ENCODE measurements around the gene KLF6.

Gene KLF6

GRCh38 chr10:3831608-3832007, 46.6 kb upstream of the KLF6 start:
- H3K4ac ChIP-seq (ENCODE audit: low read depth in 1 of 2, low read length in 2 of 2): no peak overlapping the region
- H2AFZ ChIP-seq (ENCODE audit: low read depth, low read length): no peak overlapping the region
- no peak overlapping the region for H3K4me2 ChIP-seq (ENCODE audit: low read length, poor library complexity, severe bottlenecking)
- no peak overlapping the region for H4K91ac ChIP-seq (ENCODE audit: low read length)
- no peak for DNase-seq
- no peak overlapping the region for H2BK15ac ChIP-seq (ENCODE audit: low read depth, poor library complexity, severe bottlenecking)
- no peaks in the 10 kb centered on the region for H3K36me3 ChIP-seq (ENCODE audit: control insufficient read depth in 1 of 2, insufficient read depth in 2 of 2, low read depth in 1 of 2, low read length in 2 of 2)
- no peak overlapping the region for H2BK12ac ChIP-seq (ENCODE audit: low read length in 2 of 2)
- no peak overlapping the region for H4K8ac ChIP-seq (ENCODE audit: low read length)
- H3K27ac ChIP-seq (ENCODE audit: low read length, poor library complexity, severe bottlenecking): no peak overlapping the region
- no peak overlapping the region for H3K23ac ChIP-seq (ENCODE audit: low read length in 2 of 2)
- H3K4me1 ChIP-seq (ENCODE audit: control insufficient read depth, insufficient read depth, low read depth, low read length): peaks cover 17% of the 10 kb centered on the region
- H3K9me3 ChIP-seq (ENCODE audit: control insufficient read depth, low read length): no peaks in the 10 kb centered on the region
- H2AK5ac ChIP-seq (ENCODE audit: low read length, severe bottlenecking): no peak overlapping the region
- no peak overlapping the region for H2BK5ac ChIP-seq (ENCODE audit: low read depth, low read length, poor library complexity, severe bottlenecking)
- H3K27me3 ChIP-seq (ENCODE audit: control insufficient read depth in 1 of 2, insufficient read depth in 1 of 2, low read length in 2 of 2): no peaks in the 10 kb centered on the region
- no peak overlapping the region for H2BK120ac ChIP-seq (ENCODE audit: low read depth, low read length)
- 91% methylated on average over 3 of the region's 4 CpGs for WGBS
- no peak overlapping the region for H3K4me3 ChIP-seq (ENCODE audit: insufficient read depth in 1 of 2, low read depth in 1 of 2, low read length in 2 of 2)
- H3K9ac ChIP-seq (ENCODE audit: low read length): peak overlapping the region; percentile 37
- H3K18ac ChIP-seq (ENCODE audit: low read depth in 1 of 2, low read length in 2 of 2): no peak overlapping the region
- peaks cover 2% of the 10 kb centered on the region for H3K79me1 ChIP-seq (replicated peaks; ENCODE audit: low read length, poor library complexity, severe bottlenecking)
- H3K14ac ChIP-seq (ENCODE audit: low read length in 2 of 2): no peak overlapping the region

- peaks cover 20% of the 10 kb centered on the region for H3K4me1 ChIP-seq (ENCODE audit: control insufficient read depth, insufficient read depth, low read depth, low read length)
- DNase-seq: peak; percentile 68
- H3K27ac ChIP-seq (ENCODE audit: low read length, poor library complexity, severe bottlenecking): no peak overlapping the region
- H3K4me3 ChIP-seq (ENCODE audit: insufficient read depth in 1 of 2, low read depth in 1 of 2, low read length in 2 of 2): no peak overlapping the region
- peak overlapping the region; percentile 37 for H3K9ac ChIP-seq (ENCODE audit: low read length)
- H4K91ac ChIP-seq (ENCODE audit: low read length): no peak overlapping the region
- 67% methylated on average over 1 of the region's 1 CpG for WGBS
- no peak overlapping the region for H2BK12ac ChIP-seq (ENCODE audit: low read length in 2 of 2)
- no peak overlapping the region for H2BK15ac ChIP-seq (ENCODE audit: low read depth, poor library complexity, severe bottlenecking)
- no peak overlapping the region for H3K14ac ChIP-seq (ENCODE audit: low read length in 2 of 2)
- no peaks in the 10 kb centered on the region for H3K9me3 ChIP-seq (ENCODE audit: control insufficient read depth, low read length)
- H2BK120ac ChIP-seq (ENCODE audit: low read depth, low read length): no peak overlapping the region
- no peak overlapping the region for H2BK5ac ChIP-seq (ENCODE audit: low read depth, low read length, poor library complexity, severe bottlenecking)
- H3K27me3 ChIP-seq (ENCODE audit: control insufficient read depth in 1 of 2, insufficient read depth in 1 of 2, low read length in 2 of 2): no peaks in the 10 kb centered on the region
- peaks cover 2% of the 10 kb centered on the region for H3K79me1 ChIP-seq (replicated peaks; ENCODE audit: low read length, poor library complexity, severe bottlenecking)
- no peak overlapping the region for H3K4ac ChIP-seq (ENCODE audit: low read depth in 1 of 2, low read length in 2 of 2)
- H3K4me2 ChIP-seq (ENCODE audit: low read length, poor library complexity, severe bottlenecking): no peak overlapping the region
- H2AFZ ChIP-seq (ENCODE audit: low read depth, low read length): no peak overlapping the region
- no peak overlapping the region for H2AK5ac ChIP-seq (ENCODE audit: low read length, severe bottlenecking)
- no peak overlapping the region for H4K8ac ChIP-seq (ENCODE audit: low read length)
- no peaks in the 10 kb centered on the region for H3K36me3 ChIP-seq (ENCODE audit: control insufficient read depth in 1 of 2, insufficient read depth in 2 of 2, low read depth in 1 of 2, low read length in 2 of 2)
- no peak overlapping the region for H3K18ac ChIP-seq (ENCODE audit: low read depth in 1 of 2, low read length in 2 of 2)
- no peak overlapping the region for H3K23ac ChIP-seq (ENCODE audit: low read length in 2 of 2)
Measured at GRCh38 chr10:3830946-3831345, 45.9 kb upstream of the KLF6 start.

GRCh38 chr10:3829156-3830050, 44.4 kb upstream of the KLF6 start:
- Histone ChIP-seq H3K4me2 (ENCODE audit: low read length, poor library complexity, severe bottlenecking) (no peak overlapping the region), H4K91ac (ENCODE audit: low read length) (peak overlapping the region; percentile 98), H2BK15ac (ENCODE audit: low read depth, poor library complexity, severe bottlenecking) (peak overlapping the region; percentile 85), H3K23ac (ENCODE audit: low read length in 2 of 2) (no peak overlapping the region), H2BK5ac (ENCODE audit: low read depth, low read length, poor library complexity, severe bottlenecking) (no peak overlapping the region), H4K8ac (ENCODE audit: low read length) (peak overlapping the region; percentile 98), H3K4me3 (ENCODE audit: insufficient read depth in 1 of 2, low read depth in 1 of 2, low read length in 2 of 2) (peak overlapping the region in 1 of 2 experiments; percentile 77), H3K4me1 (ENCODE audit: control insufficient read depth, insufficient read depth, low read depth, low read length) (peaks cover 25% of the 10 kb centered on the region), H2AFZ (ENCODE audit: low read depth, low read length) (peak overlapping the region; percentile 68), H3K27ac (ENCODE audit: low read length, poor library complexity, severe bottlenecking) (peak overlapping the region; percentile 83), H3K79me1 (replicated peaks; ENCODE audit: low read length, poor library complexity, severe bottlenecking) (peaks cover 2% of the 10 kb centered on the region), H3K4ac (ENCODE audit: low read depth in 1 of 2, low read length in 2 of 2) (peak overlapping the region; percentile 3 to 90), H3K27me3 (ENCODE audit: control insufficient read depth in 1 of 2, insufficient read depth in 1 of 2, low read length in 2 of 2) (no peaks in the 10 kb centered on the region), H3K9ac (ENCODE audit: low read length) (peak overlapping the region; percentile 97), H3K18ac (ENCODE audit: low read depth in 1 of 2, low read length in 2 of 2) (peak overlapping the region; percentile 90 to 98), H2BK120ac (ENCODE audit: low read depth, low read length) (peak overlapping the region; percentile 80), H2AK5ac (ENCODE audit: low read length, severe bottlenecking) (peak overlapping the region; percentile 89), H3K36me3 (ENCODE audit: control insufficient read depth in 1 of 2, insufficient read depth in 2 of 2, low read depth in 1 of 2, low read length in 2 of 2) (no peaks in the 10 kb centered on the region), H3K14ac (ENCODE audit: low read length in 2 of 2) (peak overlapping the region in 1 of 2 experiments; percentile 73), H3K9me3 (ENCODE audit: control insufficient read depth, low read length) (no peaks in the 10 kb centered on the region), H2BK12ac (ENCODE audit: low read length in 2 of 2) (peak overlapping the region; percentile 94 to 97)
- DNase-seq: no peak
- 68% methylated on average over 4 of the region's 7 CpGs for WGBS

- Histone ChIP-seq H2BK12ac (ENCODE audit: low read length in 2 of 2) (peak overlapping the region; percentile 42 to 73), H3K4me3 (ENCODE audit: insufficient read depth in 1 of 2, low read depth in 1 of 2, low read length in 2 of 2) (peak overlapping the region in 1 of 2 experiments; percentile 77), H3K79me1 (replicated peaks; ENCODE audit: low read length, poor library complexity, severe bottlenecking) (peaks cover 2% of the 10 kb centered on the region), H3K4ac (ENCODE audit: low read depth in 1 of 2, low read length in 2 of 2) (peak overlapping the region in 1 of 2 experiments; percentile 21), H4K91ac (ENCODE audit: low read length) (peak overlapping the region; percentile 84), H3K9ac (ENCODE audit: low read length) (peak overlapping the region; percentile 97), H3K27ac (ENCODE audit: low read length, poor library complexity, severe bottlenecking) (peak overlapping the region; percentile 51), H3K27me3 (ENCODE audit: control insufficient read depth in 1 of 2, insufficient read depth in 1 of 2, low read length in 2 of 2) (no peaks in the 10 kb centered on the region), H4K8ac (ENCODE audit: low read length) (peak overlapping the region; percentile 49), H3K23ac (ENCODE audit: low read length in 2 of 2) (no peak overlapping the region), H3K9me3 (ENCODE audit: control insufficient read depth, low read length) (no peaks in the 10 kb centered on the region), H3K14ac (ENCODE audit: low read length in 2 of 2) (peak overlapping the region in 1 of 2 experiments; percentile 75), H2AK5ac (ENCODE audit: low read length, severe bottlenecking) (no peak overlapping the region), H2BK15ac (ENCODE audit: low read depth, poor library complexity, severe bottlenecking) (no peak overlapping the region), H2AFZ (ENCODE audit: low read depth, low read length) (peak overlapping the region; percentile 30), H3K4me1 (ENCODE audit: control insufficient read depth, insufficient read depth, low read depth, low read length) (peaks cover 25% of the 10 kb centered on the region), H2BK120ac (ENCODE audit: low read depth, low read length) (no peak overlapping the region), H2BK5ac (ENCODE audit: low read depth, low read length, poor library complexity, severe bottlenecking) (no peak overlapping the region), H3K36me3 (ENCODE audit: control insufficient read depth in 1 of 2, insufficient read depth in 2 of 2, low read depth in 1 of 2, low read length in 2 of 2) (no peaks in the 10 kb centered on the region), H3K18ac (ENCODE audit: low read depth in 1 of 2, low read length in 2 of 2) (peak overlapping the region; percentile 80 to 98), H3K4me2 (ENCODE audit: low read length, poor library complexity, severe bottlenecking) (peak overlapping the region; percentile 3)
- peak; percentile 84 for DNase-seq
- WGBS: 61% methylated on average over 8 of the region's 14 CpGs
Measured at GRCh38 chr10:3828404-3829155, 43.6 kb upstream of the KLF6 start.

Measured in mesenchymal stem cell (in vitro differentiated cells and primary cell).